HepG2 (cell line): ENCODE measurements around the gene ZNF169. TPM values are rescaled to one million over a fixed set of nuclear protein-coding genes. Genes with fewer than 3 reads are reported as not detected.

Experiments used
- ATAC-seq: fragments of 200-7000 bp; cut with Tn5 transposase; 3 replicates; pipeline ENCODE4 v1.9.1; 2020; ENCODE audit warnings: mild to moderate bottlenecking, moderate library complexity
- Bru-seq: library from RNA; stranded (reverse); fragments of 400-500 nt; gene quantifications from one replicate; lab custom pipeline; 2021; lab: Mats Ljungman, UMichigan
- BruChase-seq, 2 experiments: library from RNA; stranded (reverse); fragments of 400-500 nt; gene quantifications; one replicate each; lab custom pipeline; 2021; lab: Mats Ljungman, UMichigan
- BruUV-seq: library from RNA; stranded (reverse); fragments of 400-500 nt; replicated peaks from 2 replicates; lab custom pipeline; 2021; lab: Mats Ljungman, UMichigan
- CTCF ChIA-PET: fragments of 300-600 bp; formaldehyde crosslinking; extraction: SDS; loops from one replicate; lab custom pipeline; 2021; ENCODE audit warnings: low total read pairs, inconsistent platforms, low intra/inter-chr PET ratio; lab: Yijun Ruan, JAX
- POLR2A ChIA-PET: fragments of 350-600 bp; sonication (Branson Sonifier 250); formaldehyde crosslinking; loops from one replicate; lab custom pipeline; 2020; ENCODE audit warnings: antibody characterized with exemption, inconsistent platforms; lab: Yijun Ruan, JAX
- DNase-seq: peaks from one replicate; pipeline ENCODE4 v3.0.0-alpha.2; 2015; ENCODE audit warnings: low spot score
- FAIRE-seq: peaks from 3 replicates; lab custom pipeline; 2011; peaks lifted over from hg19 to GRCh38; lab: Jason Lieb, UNC
- H2AFZ ChIP-seq: one replicate; pipeline ENCODE4 v1.6.1; 2011; ENCODE audit warnings: low read length, inconsistent platforms
- H3K27ac ChIP-seq: fragments of 300-600 bp; 3 replicates; pipeline ENCODE4 v1.8.0; 2011; ENCODE audit warnings: mixed run types, mild to moderate bottlenecking, mixed read lengths, low read length, inconsistent platforms; ENCODE audit not compliant: insufficient read depth; ENCODE audit errors: extremely low read length
- H3K27me3 ChIP-seq, 2 experiments: fragments of 200-600 bp in 1 of 2; 2 replicates in 1 of 2; 3 replicates in 1 of 2; pipeline versions ENCODE4 v1.6.0 to v1.8.0; 2011; ENCODE audit warnings: low read length in 2 of 2, mild to moderate bottlenecking in 2 of 2, moderate library complexity in 2 of 2, inconsistent platforms in 1 of 2; ENCODE audit not compliant: insufficient read depth in 2 of 2, control insufficient read depth in 1 of 2
- H3K36me3 ChIP-seq, 2 experiments: fragments of 200-600 bp in 1 of 2; replicated peaks in 1 of 2; 2 replicates in 1 of 2; 3 replicates in 1 of 2; pipeline versions ENCODE4 v1.5.1 to v1.8.0; 2011; ENCODE audit warnings: low read length in 2 of 2, inconsistent platforms in 1 of 2; ENCODE audit not compliant: insufficient read depth in 2 of 2, control insufficient read depth in 1 of 2
- H3K4me1 ChIP-seq: 2 replicates; pipeline ENCODE4 v1.5.1; 2012; ENCODE audit warnings: low read length, inconsistent platforms; ENCODE audit not compliant: insufficient read depth
- H3K4me2 ChIP-seq: 2 replicates; pipeline ENCODE4 v1.6.0; 2011; ENCODE audit warnings: low read depth, low read length, inconsistent platforms
- H3K4me3 ChIP-seq, 3 experiments: fragments of 200-600 bp in 1 of 3; sonication (generic), shearing (Covaris generic) in 1 of 3; replicated peaks in 1 of 3; 2 replicates each; pipeline ENCODE4 v1.5.1; 2011 to 2016; ENCODE audit warnings: low read length in 3 of 3, inconsistent platforms in 2 of 3, low read depth in 2 of 3, mild to moderate bottlenecking in 2 of 3, control low read depth in 1 of 3, mixed read lengths in 1 of 3; ENCODE audit not compliant: insufficient read depth in 1 of 3
- H3K79me2 ChIP-seq: one replicate; pipeline ENCODE4 v1.6.1; 2011; ENCODE audit warnings: low read length, inconsistent platforms; ENCODE audit not compliant: insufficient read depth
- H3K9ac ChIP-seq: 2 replicates; pipeline ENCODE4 v1.6.0; 2011; ENCODE audit warnings: mild to moderate bottlenecking, low read depth, low read length, inconsistent platforms; ENCODE audit not compliant: insufficient read depth
- H3K9me3 ChIP-seq: 2 replicates; pipeline ENCODE4 v1.5.1; 2012; ENCODE audit warnings: mild to moderate bottlenecking, low read length
- H4K20me1 ChIP-seq: 2 replicates; pipeline ENCODE4 v1.6.0; 2011; ENCODE audit warnings: inconsistent platforms, mild to moderate bottlenecking, low read length, moderate library complexity; ENCODE audit not compliant: insufficient read depth
- AHR ChIP-seq: IDR thresholded peaks from 2 replicates; pipeline ENCODE4 v1.6.1; 2018; ENCODE audit warnings: missing genetic modification reagents, missing compliant biosample characterization
- ELF1 ChIP-seq: sonication (generic); formaldehyde crosslinking; IDR thresholded peaks from 2 replicates; pipeline ENCODE4 v1.4.0; 2020; ENCODE audit warnings: missing genetic modification reagents
- FOXK1 ChIP-seq: sonication (generic); formaldehyde crosslinking; IDR thresholded peaks from 2 replicates; pipeline ENCODE4 v1.4.0; 2020; ENCODE audit warnings: low read depth, missing genetic modification reagents, borderline replicate concordance
- NFE2L1 ChIP-seq: sonication (generic); formaldehyde crosslinking; IDR thresholded peaks from 2 replicates; pipeline ENCODE4 v1.4.0; 2020; ENCODE audit warnings: missing genetic modification reagents, mild to moderate bottlenecking, borderline replicate concordance
- NFYC ChIP-seq: IDR thresholded peaks from 2 replicates; pipeline ENCODE4 v1.6.1; 2016; ENCODE audit warnings: missing genetic modification reagents, missing compliant biosample characterization
- NRL ChIP-seq: sonication (generic); formaldehyde crosslinking; IDR thresholded peaks from 2 replicates; pipeline ENCODE4 v1.5.0; 2020; ENCODE audit warnings: missing genetic modification reagents, mild to moderate bottlenecking, moderate library complexity, borderline replicate concordance
- PHF20 ChIP-seq: sonication (generic); formaldehyde crosslinking; IDR thresholded peaks from 2 replicates; pipeline ENCODE4 v1.5.0; 2020; ENCODE audit warnings: mild to moderate bottlenecking, missing genetic modification reagents
- SP2 ChIP-seq: sonication (generic); formaldehyde crosslinking; IDR thresholded peaks from 2 replicates; pipeline ENCODE4 v1.5.1; 2020; ENCODE audit warnings: mild to moderate bottlenecking, missing genetic modification reagents
- SRF ChIP-seq: IDR thresholded peaks from 2 replicates; pipeline ENCODE4 v1.6.1; 2011; ENCODE audit warnings: mild to moderate bottlenecking, low read depth, low read length, moderate library complexity
- ZNF282 ChIP-seq: fragments of 450-650 bp; IDR thresholded peaks from 2 replicates; pipeline ENCODE4 v1.6.1; 2018; ENCODE audit not compliant: partially characterized antibody
- ZNF790 ChIP-seq: sonication (generic); formaldehyde crosslinking; IDR thresholded peaks from 2 replicates; pipeline ENCODE4 v1.8.0; 2022; ENCODE audit warnings: missing genetic modification reagents, mild to moderate bottlenecking, borderline replicate concordance
- ZSCAN25 ChIP-seq: sonication (generic); formaldehyde crosslinking; IDR thresholded peaks from 2 replicates; pipeline ENCODE4 v1.8.0; 2022; ENCODE audit warnings: mild to moderate bottlenecking, missing genetic modification reagents
- WGBS: methylation state at CpG from one replicate; pipeline ENCODE4 v1.1.6; 2017; ENCODE audit warnings: low lambda C conversion rate; 5-methylcytosine and 5-hydroxymethylcytosine counted together
- in situ Hi-C: cut with HindIII; loops from 2 replicates; pipeline ENCODE4 v1.10.0; 2017; ENCODE audit warnings: low pct_unique_long_range_greater_than_20kb; ENCODE audit not compliant: extremely low pct_ligation_motif_present
- intact Hi-C: fragments of 100-400 bp; cut with micrococcal nuclease; formaldehyde crosslinking; loops from one replicate; pipeline ENCODE4 v1.10.0; 2022; ENCODE audit not compliant: unreplicated experiment
- long read RNA-seq, 2 experiments: library from RNA in 1 of 2; library from polyadenylated mRNA in 1 of 2; stranded (forward) in 1 of 2; unstranded in 1 of 2; transcript quantifications; one replicate each; pipeline ENCODE4 v2.0.0, GENCODE V29; 2019 to 2022
- polyA minus RNA-seq, 3 experiments: library from RNA; depleted of rRNA, polyadenylated mRNA; stranded (reverse); fragments of >200 nt; gene quantifications; 2 replicates each; pipeline ENCODE4 v1.2.3, GENCODE V29; 2011; ENCODE audit warnings: low replicate concordance in 1 of 3
- polyA plus RNA-seq, 8 experiments: library from polyadenylated mRNA; depleted of rRNA in 3 of 8; stranded (reverse) in 7 of 8; unstranded in 1 of 8; fragments of >200 nt; fragmentation: Illumina TruSeq in 4 of 8; extraction: Trizol in 4 of 8; gene quantifications; 2 replicates each; pipeline versions ENCODE4 v1.2.1 to v1.2.3, GENCODE V29; 2011 to 2016; ENCODE audit warnings: low read depth in 4 of 8, missing spikeins in 1 of 8, mixed read lengths in 1 of 8; ENCODE audit not compliant: insufficient read depth in 1 of 8
- total RNA-seq, 5 experiments: library from RNA; depleted of rRNA; stranded (reverse); fragments of >200 nt; fragmentation: Illumina TruSeq; extraction: Trizol; gene quantifications; 2 replicates each; pipeline ENCODE4 v1.2.3, GENCODE V29; 2016; ENCODE audit warnings: low read depth in 1 of 5
- TF ChIP-seq, protein P1 (sequence below): IDR thresholded peaks from 2 replicates; pipeline ENCODE4 v1.6.1; 2016
- TF ChIP-seq, protein P2 (sequence below): IDR thresholded peaks from 2 replicates; pipeline ENCODE4 v1.6.1; 2018; ENCODE audit warnings: missing genetic modification reagents
- TF ChIP-seq, protein P3 (sequence below): sonication (generic); formaldehyde crosslinking; IDR thresholded peaks from 2 replicates; pipeline ENCODE4 v1.5.0; 2020; ENCODE audit warnings: missing genetic modification reagents, mild to moderate bottlenecking, borderline replicate concordance

Gene ZNF169
- total RNA-seq (2016; rRNA removed; fragmentation: Illumina TruSeq; extraction: Trizol) (1.4 and 2.1 TPM in 2 replicates), polyA plus RNA-seq (2011; rRNA removed) (5.9 and 6.3 TPM in 2 replicates), polyA minus RNA-seq (2011; rRNA and poly(A)+ RNA removed; ENCODE audit: low replicate concordance) (7.4 and 14.5 TPM in 2 replicates), Bru-seq, nascent RNA (percentile 57 among the genes with signal in this experiment), BruChase-seq, experiment 1, labeled RNA remaining after a 6-hour chase (percentile 41 among the genes with signal in this experiment), BruChase-seq, experiment 2, labeled RNA remaining after a 2-hour chase (percentile 53 among the genes with signal in this experiment)
- 0.62 and 0.71 TPM in 2 replicates for total RNA-seq (2016; cell fraction: cytosol; rRNA removed; fragmentation: Illumina TruSeq; extraction: Trizol; ENCODE audit: low read depth)
- total RNA-seq (2016; cell fraction: insoluble cytoplasmic fraction; rRNA removed; fragmentation: Illumina TruSeq; extraction: Trizol), result 1.2 and 2.9 TPM in 2 replicates
- 1.0 and 1.5 TPM in 2 replicates for total RNA-seq (2016; cell fraction: membrane; rRNA removed; fragmentation: Illumina TruSeq; extraction: Trizol)
- 6.5 and 7.0 TPM in 2 replicates for total RNA-seq (2016; cell fraction: nucleus; rRNA removed; fragmentation: Illumina TruSeq; extraction: Trizol)
- 2.0 and 2.3 TPM in 2 replicates for polyA plus RNA-seq (2011; cell fraction: cytosol; rRNA removed)
- polyA plus RNA-seq (2011; cell fraction: nucleus; rRNA removed), result 11.9 and 13.0 TPM in 2 replicates
- polyA plus RNA-seq (2012), result 1.7 and 2.6 TPM in 2 replicates
- polyA plus RNA-seq (2016; cell fraction: cytosol; fragmentation: Illumina TruSeq; extraction: Trizol; ENCODE audit: low read depth), result 0.14 and 0.19 TPM in 2 replicates
- polyA plus RNA-seq (2016; cell fraction: insoluble cytoplasmic fraction; fragmentation: Illumina TruSeq; extraction: Trizol; ENCODE audit: low read depth), result 0.78 and 1.9 TPM in 2 replicates
- polyA plus RNA-seq (2016; cell fraction: membrane; fragmentation: Illumina TruSeq; extraction: Trizol; ENCODE audit: low read depth), result 0.31 and 0.64 TPM in 2 replicates
- polyA plus RNA-seq (2016; cell fraction: nucleus; fragmentation: Illumina TruSeq; extraction: Trizol; ENCODE audit: insufficient read depth, low read depth), result 7.7 and 9.3 TPM in 2 replicates
- polyA minus RNA-seq (2011; cell fraction: cytosol; rRNA and poly(A)+ RNA removed), result 0.70 and 1.3 TPM in 2 replicates
- 11.7 and 16.4 TPM in 2 replicates for polyA minus RNA-seq (2011; cell fraction: nucleus; rRNA and poly(A)+ RNA removed)
- long read RNA-seq, experiment 1, partial matches to known transcripts, result 0 of 4 reads
- long read RNA-seq, experiment 1, other reads (novel, unspliced or antisense), result 3 of 4 reads
- long read RNA-seq, experiment 2, result 0 reads

DNA sequence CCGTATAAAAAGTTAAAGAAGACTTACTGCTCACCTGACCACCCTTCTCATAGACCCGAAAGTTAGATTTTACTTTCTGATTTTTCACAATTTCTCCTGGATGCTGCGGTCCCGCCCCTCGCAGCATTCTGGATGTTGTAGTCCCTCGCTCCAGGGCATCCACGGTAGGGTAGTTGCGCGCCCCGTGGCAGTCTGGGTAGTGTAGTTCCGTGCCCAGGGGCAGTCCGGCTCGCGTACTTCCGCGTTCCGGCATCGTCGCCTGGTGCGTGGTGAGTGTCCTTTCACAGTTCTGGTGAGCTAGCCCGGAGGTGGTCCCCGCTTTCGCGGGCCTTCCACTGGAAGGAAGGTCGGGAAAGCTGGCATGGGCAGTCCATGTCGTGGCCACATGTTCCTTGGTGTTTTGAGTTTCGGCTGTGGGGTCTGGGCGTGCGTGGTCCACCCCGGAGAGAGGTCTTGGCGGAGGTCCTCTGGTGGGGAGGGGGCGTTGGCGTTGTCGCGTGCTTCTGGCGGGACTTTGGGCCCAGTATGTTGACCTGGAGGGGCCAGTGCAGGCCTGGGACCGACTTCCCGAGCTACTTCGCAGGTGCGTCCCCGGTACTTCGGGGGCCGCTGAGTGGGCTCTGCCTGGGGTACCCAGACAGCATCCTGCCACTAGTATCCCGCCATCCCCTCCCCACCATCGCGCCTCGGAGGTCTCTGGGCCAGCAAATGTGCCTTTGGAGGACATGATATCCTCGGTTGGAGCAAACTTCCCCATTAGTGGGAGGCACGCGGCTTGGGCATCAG is at the start of gene ZNF169:
Gene ZNF169 (plus strand): TSS at position 222 of the 786 bp plus-strand sequence. CDS start 19,515 bp downstream, outside the sequence.
- H3K79me2 ChIP-seq, result peaks cover 7% of the 10 kb centered on the region
- TSS peak; percentile 86 for BruUV-seq
- ChIA-PET POLR2A (interaction anchor here (0.9 to 1.0 kb wide), 2 partner anchors 10 to 94 kb away, joined by 3 to 4 read pairs; no protein-coding TSS in a partner anchor), CTCF (no interaction called here)
- 3% methylated on average over 28 of the region's 50 CpGs for WGBS
- H3K9me3 ChIP-seq, result no peaks in the 10 kb centered on the region
- peak within 1 kb of the TSS; percentile 42 for H2AFZ ChIP-seq
- H3K27ac ChIP-seq, result peak within 1 kb of the TSS; percentile 59
- FAIRE-seq (peak; percentile 85), DNase-seq (peak; percentile 81), ATAC-seq (peak; percentile 100)
- intact Hi-C loops (no loop called here), in situ Hi-C loops (no loop called here)
- peak within 1 kb of the TSS; percentile 70 to 97 (median 82) for H3K4me3 ChIP-seq
- H3K4me2 ChIP-seq, result peak within 1 kb of the TSS; percentile 89
- peak within 1 kb of the TSS; percentile 85 for H3K9ac ChIP-seq
- peaks cover 24% of the 10 kb centered on the region for H3K4me1 ChIP-seq
- H3K27me3 ChIP-seq, result no peaks in the 10 kb centered on the region; a peak in 1 of 5 replicates
- H3K36me3 ChIP-seq, result no peaks in the 10 kb centered on the region
- no peaks in the 10 kb centered on the region for H4K20me1 ChIP-seq
- TF ChIP-seq NRL (no peak), ZNF790 (CRISPR knock-in tag) (no peak), SRF (no peak), ZSCAN25 (no peak), ELF1 (peak; percentile 100), NFYC (CRISPR knock-in tag) (peak; percentile 78), NFE2L1 (CRISPR knock-in tag) (no peak), PHF20 (CRISPR knock-in tag) (peak; percentile 76; the same call in 1 of the 2 replicates), AHR (no peak), SP2 (0 out of 2 replicates have a peak, but pooled peaks have one; percentile 35), FOXK1 (CRISPR knock-in tag) (peak; percentile 62; the same call in 1 of the 2 replicates), ZNF282 (no peak)
- TF ChIP-seq, protein P1, sequence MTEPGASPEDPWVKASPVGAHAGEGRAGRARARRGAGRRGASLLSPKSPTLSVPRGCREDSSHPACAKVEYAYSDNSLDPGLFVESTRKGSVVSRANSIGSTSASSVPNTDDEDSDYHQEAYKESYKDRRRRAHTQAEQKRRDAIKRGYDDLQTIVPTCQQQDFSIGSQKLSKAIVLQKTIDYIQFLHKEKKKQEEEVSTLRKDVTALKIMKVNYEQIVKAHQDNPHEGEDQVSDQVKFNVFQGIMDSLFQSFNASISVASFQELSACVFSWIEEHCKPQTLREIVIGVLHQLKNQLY, result 0 out of 2 replicates have a peak, but pooled peaks have one; percentile 38
- TF ChIP-seq, protein P2, sequence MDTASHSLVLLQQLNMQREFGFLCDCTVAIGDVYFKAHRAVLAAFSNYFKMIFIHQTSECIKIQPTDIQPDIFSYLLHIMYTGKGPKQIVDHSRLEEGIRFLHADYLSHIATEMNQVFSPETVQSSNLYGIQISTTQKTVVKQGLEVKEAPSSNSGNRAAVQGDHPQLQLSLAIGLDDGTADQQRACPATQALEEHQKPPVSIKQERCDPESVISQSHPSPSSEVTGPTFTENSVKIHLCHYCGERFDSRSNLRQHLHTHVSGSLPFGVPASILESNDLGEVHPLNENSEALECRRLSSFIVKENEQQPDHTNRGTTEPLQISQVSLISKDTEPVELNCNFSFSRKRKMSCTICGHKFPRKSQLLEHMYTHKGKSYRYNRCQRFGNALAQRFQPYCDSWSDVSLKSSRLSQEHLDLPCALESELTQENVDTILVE (CRISPR knock-in tag), result no peak
- TF ChIP-seq, protein P3, sequence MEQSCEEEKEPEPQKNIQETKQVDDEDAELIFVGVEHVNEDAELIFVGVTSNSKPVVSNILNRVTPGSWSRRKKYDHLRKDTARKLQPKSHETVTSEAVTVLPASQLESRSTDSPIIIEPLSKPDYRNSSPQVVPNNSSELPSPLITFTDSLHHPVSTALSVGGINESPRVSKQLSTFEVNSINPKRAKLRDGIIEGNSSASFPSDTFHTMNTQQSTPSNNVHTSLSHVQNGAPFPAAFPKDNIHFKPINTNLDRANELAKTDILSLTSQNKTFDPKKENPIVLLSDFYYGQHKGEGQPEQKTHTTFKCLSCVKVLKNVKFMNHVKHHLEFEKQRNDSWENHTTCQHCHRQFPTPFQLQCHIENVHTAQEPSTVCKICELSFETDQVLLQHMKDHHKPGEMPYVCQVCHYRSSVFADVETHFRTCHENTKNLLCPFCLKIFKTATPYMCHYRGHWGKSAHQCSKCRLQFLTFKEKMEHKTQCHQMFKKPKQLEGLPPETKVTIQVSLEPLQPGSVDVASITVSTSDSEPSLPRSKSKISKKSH (CRISPR knock-in tag), result peak; percentile 51; the same call in 1 of the 2 replicates
